Fibroblast of skin of left quadriceps (primary cell): Measurements from ENCODE around the gene PACRG.
A peak's percentile ranks its signal among the peaks of the same experiment; 100 is the strongest.
"Not testable (repeated sequence)": the region's sequence is repeated elsewhere in the genome, so short reads cannot be mapped to it uniquely, and the experiment has no call there.

Experiments
- DNase-seq, 2 experiments: peaks; one replicate each; pipeline ENCODE4 v3.0.0-alpha.2; 2013; ENCODE audit warnings: low read depth in 2 of 2

The PACRG gene

GRCh38 chr6:162727322-162728182 lies at the start of gene PACRG, which contains the start of gene PRKN:
PACRG (plus strand) TSS chr6:162727974.
PRKN (minus strand) TSS chr6:162727766.
- DNase-seq = peak; percentile 93 to 94

DNA sequence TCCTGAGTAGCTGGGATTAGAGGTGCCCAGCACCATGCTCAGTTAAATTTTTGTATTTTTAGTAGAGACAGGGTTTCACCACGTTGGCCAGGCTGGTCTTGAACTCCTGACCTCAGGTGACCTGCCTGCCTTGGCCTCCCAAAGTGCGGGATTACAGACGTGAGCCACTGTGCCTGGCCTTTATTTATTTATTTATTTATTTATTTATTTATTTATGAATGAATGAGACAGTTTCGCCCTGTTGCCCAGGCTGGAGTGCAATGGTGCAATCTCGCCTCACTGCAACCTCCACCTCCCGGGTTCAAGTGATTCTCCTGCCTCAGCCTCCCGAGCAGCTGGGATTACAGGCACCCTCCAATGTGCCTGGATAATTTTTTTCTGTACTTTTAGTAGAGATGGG lies 48.9 kb upstream of the PACRG start:
- DNase-seq = not testable (repeated sequence)

DNA sequence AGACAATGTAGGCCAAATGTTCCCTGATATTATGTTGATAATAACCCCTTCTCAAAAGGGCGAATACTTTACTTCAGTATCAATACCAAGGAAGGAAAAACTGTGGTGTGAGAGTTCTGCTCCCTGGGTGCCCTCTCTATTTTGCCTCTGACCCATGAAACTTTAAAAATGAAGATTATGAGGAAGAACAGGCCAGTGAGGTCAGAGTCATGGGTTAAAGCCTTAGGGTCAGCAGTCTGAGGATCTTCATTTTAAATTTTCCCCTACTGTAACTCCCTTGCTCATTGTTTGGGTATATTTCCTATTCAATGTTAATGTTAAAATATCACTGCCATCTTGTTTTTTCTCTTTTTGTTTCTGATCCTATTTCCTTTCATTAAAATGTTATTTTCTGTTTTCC lies 48.1 kb upstream of the PACRG start:
- no peak for DNase-seq

GRCh38 chr6:162680367-162680766 lies 47.4 kb upstream of the PACRG start:
- no peak for DNase-seq

DNA sequence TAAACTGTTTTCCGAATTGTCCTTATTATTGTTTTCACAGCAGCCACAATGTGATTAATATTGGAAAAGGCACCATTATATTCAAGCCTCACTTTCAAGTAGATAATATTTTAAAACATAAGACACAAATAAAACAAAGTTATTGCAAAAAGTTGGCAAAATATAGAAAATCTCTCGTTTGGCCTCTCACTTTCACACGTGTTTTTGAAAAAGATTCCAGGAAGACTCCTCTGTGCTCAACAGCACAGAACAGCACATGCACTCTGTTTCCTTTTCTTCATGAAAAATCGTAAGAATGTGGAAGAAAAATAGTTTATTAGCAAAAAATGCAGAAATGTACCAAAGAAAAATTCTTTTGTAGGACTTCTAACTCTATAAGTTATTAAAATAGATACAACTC lies 46.9 kb upstream of the PACRG start:
- DNase-seq = no peak

DNA sequence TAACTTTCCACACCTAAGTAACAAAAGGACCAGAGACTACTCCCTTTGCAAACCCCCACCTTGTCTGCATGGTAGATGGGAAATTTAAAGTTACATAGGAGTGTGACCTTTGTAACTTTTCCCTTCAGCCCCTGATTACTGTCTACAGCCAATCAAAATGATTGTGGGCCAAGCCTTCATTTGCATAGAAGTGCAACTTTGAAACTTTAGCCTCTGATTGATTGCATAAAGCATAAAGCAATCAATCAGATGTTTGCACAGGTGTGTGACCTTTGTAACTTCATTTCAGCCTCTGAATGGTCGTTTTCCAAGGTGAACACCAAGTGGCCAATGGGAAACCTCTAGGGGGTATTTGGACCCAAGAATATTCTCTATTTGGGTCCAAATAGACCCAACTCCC lies 46.3 kb upstream of the PACRG start:
- DNase-seq = no peak

DNA sequence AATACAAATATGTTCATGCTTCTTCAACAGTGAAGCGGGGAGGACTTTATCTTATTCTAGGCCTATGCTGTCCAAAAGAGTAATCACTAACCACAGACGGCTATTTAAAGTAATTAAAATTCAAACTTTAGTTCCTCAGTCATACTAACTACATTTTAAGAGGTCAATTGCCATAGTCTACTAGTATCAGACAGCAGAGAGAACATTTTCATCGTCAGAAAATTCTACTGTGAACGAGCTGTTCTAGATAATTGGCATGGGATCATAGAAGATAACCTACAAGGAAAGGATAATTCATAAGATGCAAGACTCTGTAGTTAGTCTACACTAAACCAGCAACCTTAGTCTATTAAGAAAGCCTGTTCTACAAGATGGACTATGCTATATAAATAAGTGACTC lies 44.6 kb upstream of the PACRG start:
- no peak for DNase-seq

DNA sequence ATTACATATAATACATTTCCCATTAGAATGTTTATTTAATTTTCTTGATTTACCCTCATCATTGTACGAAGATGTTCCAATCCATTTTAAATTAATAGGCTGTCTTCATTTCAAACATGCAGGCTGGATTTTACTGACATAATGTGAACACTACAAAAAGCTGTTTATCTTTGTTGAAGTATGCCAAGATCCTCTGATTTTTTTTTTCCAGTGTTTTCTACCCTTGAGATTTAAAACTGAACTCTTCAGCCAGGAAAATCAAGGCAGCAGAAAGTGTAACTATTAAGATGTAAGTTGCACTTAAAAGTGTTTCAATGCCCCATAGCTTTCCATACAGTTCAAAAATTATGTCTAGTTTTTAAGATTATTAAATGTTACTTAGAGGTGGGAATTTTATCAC lies 43.7 kb upstream of the PACRG start:
- DNase-seq = no peak

DNA sequence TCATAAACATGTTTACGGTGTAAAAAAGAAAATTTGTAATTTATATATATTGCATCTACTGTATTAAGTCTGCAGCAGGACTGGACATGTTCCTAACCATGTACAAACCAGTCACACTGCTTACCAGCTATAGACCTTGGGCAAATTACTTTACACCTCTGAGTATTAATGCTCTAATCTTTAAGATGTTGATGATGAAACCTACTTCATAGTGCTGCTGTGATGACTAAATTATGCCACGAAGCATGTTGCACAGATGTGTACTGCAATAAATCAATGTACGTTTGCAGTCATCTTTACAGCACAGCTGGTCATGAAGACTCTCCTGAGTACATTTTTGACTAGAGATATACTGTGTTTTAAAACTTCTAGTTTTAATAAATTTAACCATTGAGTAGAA lies 42.8 kb upstream of the PACRG start:
- no peak for DNase-seq

GRCh38 chr6:162685586-162685985 lies 42.2 kb upstream of the PACRG start:
- DNase-seq = no peak

- DNase-seq = no peak
Observed at GRCh38 chr6:162688751-162689345, 38.9 kb upstream of the PACRG start.

DNA sequence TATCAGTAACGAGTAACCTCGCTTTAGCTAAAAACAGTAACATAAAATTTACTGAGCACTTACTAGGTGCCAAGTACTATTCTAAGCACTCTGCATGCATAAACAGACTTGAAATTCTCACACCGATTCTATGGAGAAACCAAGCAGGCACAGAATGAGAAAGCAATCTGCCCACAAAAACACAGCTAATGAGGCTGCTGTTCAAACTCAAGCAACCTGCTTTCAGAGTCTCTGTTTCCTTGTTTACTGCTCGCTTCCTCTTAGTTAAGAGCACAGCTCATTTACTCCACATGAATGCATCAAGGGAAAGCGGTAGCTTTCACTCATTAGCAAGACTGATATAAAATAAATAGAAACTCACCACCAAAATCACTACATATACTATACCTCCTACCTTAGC lies 37.6 kb upstream of the PACRG start:
- no peak for DNase-seq

DNA sequence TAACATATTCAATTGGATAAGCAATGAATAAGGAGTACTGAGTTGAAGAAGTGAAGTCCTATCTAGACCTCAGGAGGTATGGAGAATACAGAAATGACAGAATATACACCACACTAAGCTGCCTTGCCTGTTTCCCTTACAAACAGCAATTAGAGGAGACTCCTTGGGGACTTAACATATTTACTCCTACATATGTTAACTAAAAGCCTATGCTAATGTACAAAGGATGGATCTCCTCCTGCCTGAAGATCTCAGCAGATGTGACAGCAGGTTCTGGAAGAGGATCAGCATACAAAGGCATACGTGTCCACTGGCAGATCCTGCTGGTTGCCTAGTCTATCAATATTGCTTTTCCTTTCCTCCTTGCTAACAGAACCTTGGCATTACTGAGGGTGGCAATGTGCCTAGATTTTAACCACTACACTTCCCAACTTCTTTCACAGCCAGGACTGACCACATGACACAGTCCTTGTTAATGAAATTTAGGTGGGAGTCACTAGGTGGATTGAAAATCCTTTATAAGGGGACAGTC lies 29.8 kb upstream of the PACRG start:
- no peak for DNase-seq

DNA sequence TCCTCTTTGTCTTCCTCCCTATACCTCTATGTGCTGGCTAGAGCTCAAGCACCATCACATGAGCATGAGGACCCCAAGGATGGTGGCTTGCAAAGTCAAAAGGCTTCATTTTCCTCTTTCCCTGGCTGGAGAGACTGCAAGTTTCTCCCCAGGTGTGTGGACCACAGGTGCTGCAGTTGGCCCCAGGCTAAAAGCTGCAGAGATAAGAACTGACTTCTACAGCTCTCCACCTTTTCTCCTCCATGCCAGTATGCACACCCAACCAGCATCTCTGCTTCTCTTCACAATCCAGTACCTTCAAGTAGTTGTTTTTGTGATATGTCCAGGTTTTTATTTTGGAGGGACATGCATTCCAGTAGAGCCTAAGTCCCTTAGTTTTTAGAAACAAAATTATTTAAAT lies 29.3 kb upstream of the PACRG start:
- no peak for DNase-seq

DNA sequence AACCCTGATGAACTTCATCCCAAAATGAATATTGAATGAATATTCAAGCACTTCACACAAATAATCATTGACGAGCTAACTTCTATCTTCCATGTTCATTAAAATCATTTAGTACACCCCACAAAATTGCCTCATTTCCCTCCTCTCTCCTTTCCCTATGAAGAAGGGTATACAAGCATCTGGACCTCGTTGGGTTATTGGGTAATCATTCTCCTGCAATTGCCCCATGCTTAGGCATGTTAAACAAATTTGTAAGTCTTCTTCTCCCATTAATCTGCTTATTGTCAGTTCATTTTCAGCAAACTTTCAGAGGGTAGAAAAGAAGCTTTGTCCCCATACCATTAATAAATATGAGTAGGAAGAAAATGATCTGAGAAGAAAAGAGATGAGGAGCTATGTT lies 27.8 kb upstream of the PACRG start:
- peak in 1 of 2 experiments; percentile 10 for DNase-seq

DNA sequence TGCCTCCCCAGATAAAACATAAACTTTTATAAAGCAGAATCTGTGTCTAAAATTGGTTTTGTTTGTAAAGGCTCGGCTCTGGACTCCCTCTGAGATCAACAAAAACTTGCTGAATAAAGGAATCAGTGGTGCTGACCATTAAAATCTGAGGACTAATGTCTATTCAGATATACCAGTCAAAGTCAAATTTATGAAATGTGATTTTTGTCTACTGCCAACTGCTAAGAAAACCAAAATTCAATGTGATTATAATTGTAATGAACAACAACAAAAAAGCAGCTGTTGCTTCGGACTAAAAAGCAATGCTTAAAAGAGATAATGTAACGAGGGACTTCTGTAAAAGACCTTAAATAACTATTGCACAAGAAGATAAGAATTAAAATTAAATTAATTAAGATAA lies 26.8 kb upstream of the PACRG start:
- no peak for DNase-seq

- DNase-seq = no peak
Observed at GRCh38 chr6:162701551-162701950, 26.2 kb upstream of the PACRG start.

DNA sequence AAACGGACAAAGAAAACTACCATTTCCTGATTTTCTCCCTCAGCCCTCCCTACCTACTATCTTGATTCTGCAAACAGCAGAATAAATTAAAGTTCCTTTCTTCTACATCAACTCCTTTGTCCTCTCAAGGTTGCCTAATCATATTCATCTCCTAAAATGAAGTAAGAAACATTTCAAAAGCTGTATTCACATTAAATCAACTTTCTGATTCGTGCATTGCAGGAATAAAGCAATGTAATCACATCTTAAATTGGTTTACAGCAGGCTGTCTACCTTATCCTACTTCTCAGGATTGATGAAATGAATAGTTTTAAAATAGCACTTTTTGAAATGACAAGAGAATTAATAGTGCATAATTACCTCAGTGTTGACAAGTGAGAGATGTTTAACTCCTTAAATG lies 25.3 kb upstream of the PACRG start:
- no peak for DNase-seq

DNA sequence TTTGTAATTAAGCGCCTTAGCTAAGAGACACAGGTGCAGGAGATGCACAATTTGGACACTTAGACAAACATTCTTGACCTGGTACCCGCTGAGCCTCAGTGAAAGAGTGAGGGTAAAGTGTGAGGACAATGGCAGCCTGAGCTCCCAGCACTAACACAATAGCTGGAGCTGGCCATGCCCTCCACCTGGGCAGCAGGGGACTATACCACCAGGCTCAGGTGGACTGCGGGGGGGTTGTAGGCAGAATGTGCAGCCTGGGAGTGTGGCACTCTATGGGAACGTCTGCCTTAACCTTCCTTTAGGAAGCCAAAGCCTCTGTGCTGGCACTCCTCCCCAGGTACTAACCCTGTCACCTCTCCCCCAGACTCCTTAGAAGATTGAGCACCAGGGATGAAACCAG lies 23.8 kb upstream of the PACRG start:
- DNase-seq = no peak

GRCh38 chr6:162705736-162706135 lies 22.0 kb upstream of the PACRG start:
- DNase-seq = no peak

DNA sequence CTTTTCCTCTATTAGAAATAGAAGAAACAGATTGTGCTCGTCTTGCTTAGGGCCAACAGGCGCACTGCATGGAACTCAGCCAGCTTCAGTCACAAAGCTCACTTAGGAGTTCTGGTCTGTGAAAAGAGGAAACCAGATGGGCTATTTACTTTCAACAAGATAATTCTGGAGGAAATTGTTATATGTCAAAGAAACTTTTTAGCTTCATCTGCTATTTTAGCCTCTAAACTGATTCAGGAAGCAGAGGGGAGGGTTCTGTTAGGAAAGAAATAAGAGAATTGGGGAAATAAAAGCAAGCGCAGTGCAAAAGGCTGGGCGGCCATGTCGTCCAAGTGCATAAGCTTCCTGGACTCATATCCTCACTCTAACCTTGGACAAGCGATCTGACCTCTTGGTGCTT lies 21.5 kb upstream of the PACRG start:
- no peak for DNase-seq

- no peak for DNase-seq
Observed at GRCh38 chr6:162708971-162709370, 18.8 kb upstream of the PACRG start.

DNA sequence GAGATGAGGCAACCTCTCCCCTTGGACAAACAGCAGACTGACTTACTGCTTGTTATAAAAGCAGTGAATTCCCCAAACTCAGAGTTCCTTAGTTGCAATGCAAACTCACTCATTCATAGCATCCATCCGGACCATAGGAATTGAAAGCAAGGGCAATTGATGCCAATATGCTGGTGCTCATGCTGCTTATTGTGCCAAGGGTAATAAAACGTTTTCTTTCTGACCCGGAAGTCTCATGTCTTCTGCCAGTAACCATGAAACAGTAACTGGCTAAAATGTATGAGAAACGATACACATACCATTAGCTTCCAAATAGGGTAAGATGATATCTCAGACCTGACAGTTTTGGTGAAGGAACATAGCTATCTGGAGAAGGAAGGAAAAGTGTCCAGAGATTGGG lies 18.3 kb upstream of the PACRG start:
- DNase-seq = no peak
